Measurements from ENCODE around the gene NOP14.

GRCh38 chr4:2925496-2925895 lies 37.7 kb downstream of the NOP14 start:
- TF ChIP-seq CTCF (conservative IDR thresholded peaks at IDR 0.05 in 1 of 2, IDR thresholded peaks at IDR 0.05 in 1 of 2; ENCODE audit: extremely low read depth in 1 of 2, insufficient read depth in 1 of 2, low read depth in 1 of 2, low read length in 2 of 2) (no peak), EZH2 (IDR thresholded peaks at IDR 0.05; ENCODE audit: borderline replicate concordance, low read length) (no peak)
